NCI-H2107 (cell line): ENCODE results near the gene MYO5A.
"Not testable (repeated sequence)": the region's sequence is repeated elsewhere in the genome, so short reads cannot be mapped to it uniquely, and the experiment has no call there.

Experiments used
- DNase-seq: peaks from one replicate; lab custom pipeline; 2025; lab: John Stamatoyannopoulos, UW

The MYO5A gene

GRCh38 chr15:52288051-52288942 is 240.4 kb downstream of the MYO5A start:
- no peak for DNase-seq

- no peak for DNase-seq
Measured at GRCh38 chr15:52287114-52287513, 241.6 kb downstream of the MYO5A start.

GRCh38 chr15:52285941-52286340 is 242.7 kb downstream of the MYO5A start:
- DNase-seq, result not testable (repeated sequence)

- DNase-seq, result no peak
Measured at GRCh38 chr15:52284164-52284563, 244.5 kb downstream of the MYO5A start.

- no peak for DNase-seq
Measured at GRCh38 chr15:52283281-52283680, 245.4 kb downstream of the MYO5A start.

- no peak for DNase-seq
Measured at GRCh38 chr15:52282418-52282817, 246.3 kb downstream of the MYO5A start.

- no peak for DNase-seq
Measured at GRCh38 chr15:52281085-52282035, 247.3 kb downstream of the MYO5A start.

GRCh38 chr15:52280326-52281084 is 248.2 kb downstream of the MYO5A start:
- DNase-seq, result no peak

GRCh38 chr15:52278636-52279367 is 249.9 kb downstream of the MYO5A start:
- no peak for DNase-seq

- DNase-seq, result no peak
Measured at GRCh38 chr15:52278135-52278534, 250.5 kb downstream of the MYO5A start.

GRCh38 chr15:52277575-52277974 is 251.1 kb downstream of the MYO5A start:
- no peak for DNase-seq

GRCh38 chr15:52276256-52276770 is 252.4 kb downstream of the MYO5A start:
- no peak for DNase-seq

GRCh38 chr15:52263563-52264282 is 265.0 kb downstream of the MYO5A start:
- DNase-seq, result no peak

- no peak for DNase-seq
Measured at GRCh38 chr15:52262364-52262763, 266.3 kb downstream of the MYO5A start.

- no peak for DNase-seq
Measured at GRCh38 chr15:52261498-52262242, 267.0 kb downstream of the MYO5A start.

- no peak for DNase-seq
Measured at GRCh38 chr15:52261026-52261425, 267.7 kb downstream of the MYO5A start.

GRCh38 chr15:52259503-52259902 is 269.2 kb downstream of the MYO5A start:
- DNase-seq, result no peak

GRCh38 chr15:52258461-52258860 is 270.2 kb downstream of the MYO5A start:
- no peak for DNase-seq

- peak; percentile 70 for DNase-seq
Measured at GRCh38 chr15:52257734-52258062, 271.0 kb downstream of the MYO5A start.
